Activated CD4-positive, CD25-positive, alpha-beta regulatory T cell treated with anti-CD3 and anti-CD28 coated beads, Interleukin-2, amount 50 U/mL, for 16 hours (primary cell): ENCODE data around the gene SH3BP5L.
"Not testable (repeated sequence)": the region's sequence is repeated elsewhere in the genome, so short reads cannot be mapped to it uniquely, and the experiment has no call there.

Source experiments
- DNase-seq: peaks from one replicate; pipeline ENCODE4 v3.0.0-alpha.2; 2020; ENCODE audit warnings: low read depth, low spot score

The SH3BP5L gene

DNA sequence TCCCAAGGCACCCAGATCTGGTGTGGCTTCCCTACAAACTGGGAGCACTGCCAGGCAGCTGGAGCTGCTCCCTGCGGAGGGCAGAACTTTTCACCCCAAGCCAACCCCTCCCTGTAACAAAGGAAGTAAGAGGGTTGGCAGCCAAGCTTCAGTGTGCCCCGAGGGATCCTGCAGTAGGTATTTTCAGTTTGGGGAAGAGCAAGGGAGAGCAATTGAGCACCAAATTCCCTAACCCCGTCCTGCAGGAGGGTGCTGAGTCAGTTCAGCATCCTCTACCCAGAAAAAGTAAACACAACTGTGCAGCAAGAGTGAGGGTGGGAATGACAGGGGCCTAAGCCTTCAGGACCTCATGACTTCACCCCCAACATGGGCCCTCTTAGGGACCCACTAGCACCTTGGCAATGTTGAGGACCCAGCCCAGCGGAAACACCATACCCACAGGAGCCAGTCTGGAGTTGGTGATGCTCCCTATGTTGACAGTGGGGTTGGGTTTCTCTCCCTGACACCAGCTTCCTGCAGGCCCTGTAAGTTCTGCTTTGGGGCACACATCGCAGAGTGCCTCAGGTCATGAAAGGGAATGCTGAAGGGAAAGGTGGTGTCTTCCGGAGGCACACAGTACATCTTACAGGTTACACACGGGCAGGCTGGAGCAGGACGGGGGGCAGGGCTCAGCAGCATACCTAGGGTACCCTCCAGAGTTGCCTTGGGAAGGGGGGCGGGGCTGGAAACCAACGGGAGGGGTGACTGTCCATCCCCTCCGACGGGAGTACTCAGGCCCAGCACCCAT, 14.8 kb downstream of the SH3BP5L start:
- DNase-seq, result no peak

DNA sequence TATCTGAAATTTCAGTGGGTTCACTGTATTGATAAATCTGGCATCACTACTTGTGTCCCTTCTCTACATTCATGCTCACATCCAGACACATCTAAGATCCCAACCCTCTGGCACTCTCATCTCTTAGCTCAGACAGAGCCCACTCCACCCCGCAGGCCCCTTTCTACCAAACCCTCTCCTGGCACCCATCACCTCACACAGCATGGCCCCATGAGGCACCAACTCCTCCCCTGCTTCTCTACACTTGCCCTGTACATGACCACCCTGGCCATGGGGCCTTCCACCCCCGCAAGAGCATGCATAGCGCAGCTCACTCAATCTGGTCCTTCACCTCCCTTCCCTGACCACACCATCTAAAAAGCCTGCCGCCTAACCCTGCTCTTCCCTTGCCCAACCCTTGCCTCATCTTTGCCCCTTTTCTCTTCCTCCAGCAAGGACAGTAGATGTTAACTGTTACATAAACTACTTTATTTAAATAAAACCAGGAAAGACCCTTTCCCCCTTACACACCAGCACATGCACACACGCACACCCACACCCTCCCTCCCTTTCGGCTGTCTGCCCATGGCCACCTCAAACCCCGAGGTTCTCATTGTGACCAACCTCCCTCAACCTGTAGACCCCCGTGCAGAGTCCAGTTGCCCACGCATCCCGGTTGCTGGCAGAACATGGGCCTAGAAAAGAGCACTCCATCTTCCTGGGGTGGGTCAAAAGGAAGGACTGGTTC, 15.6 kb downstream of the SH3BP5L start:
- no peak for DNase-seq

GRCh38 chr1:248808876-248809275, 16.8 kb downstream of the SH3BP5L start:
- DNase-seq, result no peak

GRCh38 chr1:248807067-248807737, 18.5 kb downstream of the SH3BP5L start:
- DNase-seq, result no peak

- DNase-seq, result no peak
Observed at GRCh38 chr1:248805876-248806275, 19.8 kb downstream of the SH3BP5L start.

GRCh38 chr1:248804771-248805681, 20.7 kb downstream of the SH3BP5L start:
- no peak for DNase-seq

- not testable (repeated sequence) for DNase-seq
Observed at GRCh38 chr1:248803501-248803900, 22.2 kb downstream of the SH3BP5L start.

DNA sequence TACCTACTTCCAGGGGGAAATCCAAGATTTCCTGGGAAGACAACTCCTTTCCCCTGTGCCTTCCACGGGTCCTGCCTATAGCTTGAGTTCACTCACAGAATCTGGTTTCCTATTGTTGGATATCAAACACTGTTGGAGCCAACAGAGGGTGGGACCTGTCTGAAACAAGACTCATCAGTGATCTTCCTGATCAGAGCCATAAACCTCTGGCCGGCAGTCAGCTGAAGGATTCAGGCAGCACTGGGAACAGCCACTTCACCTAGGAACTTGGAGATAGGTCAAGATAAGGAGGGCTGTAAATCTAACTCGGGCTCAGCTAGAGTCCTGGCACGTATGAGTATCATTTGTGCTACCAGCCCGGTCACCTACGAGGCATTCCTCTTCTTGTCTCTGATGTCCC, 23.3 kb downstream of the SH3BP5L start:
- DNase-seq, result no peak

DNA sequence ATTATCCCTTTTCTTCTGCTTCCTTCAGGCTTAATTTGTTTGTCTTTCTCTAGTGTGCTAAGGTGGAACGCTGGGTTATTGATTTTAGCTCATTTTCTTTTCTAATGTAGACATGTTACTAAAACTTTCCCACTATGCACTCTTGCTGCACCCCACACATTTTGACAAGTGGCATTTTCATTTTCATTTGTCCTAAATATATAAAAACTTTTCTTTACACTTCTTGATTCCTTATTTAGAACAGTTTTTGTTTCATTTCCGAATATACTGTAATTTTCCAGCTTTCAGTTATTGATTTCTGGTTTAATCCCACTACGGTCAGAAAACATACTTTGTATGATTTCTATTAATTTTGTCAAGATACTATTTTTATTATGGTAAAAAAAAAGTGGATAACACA, 25.3 kb downstream of the SH3BP5L start:
- no peak for DNase-seq

DNA sequence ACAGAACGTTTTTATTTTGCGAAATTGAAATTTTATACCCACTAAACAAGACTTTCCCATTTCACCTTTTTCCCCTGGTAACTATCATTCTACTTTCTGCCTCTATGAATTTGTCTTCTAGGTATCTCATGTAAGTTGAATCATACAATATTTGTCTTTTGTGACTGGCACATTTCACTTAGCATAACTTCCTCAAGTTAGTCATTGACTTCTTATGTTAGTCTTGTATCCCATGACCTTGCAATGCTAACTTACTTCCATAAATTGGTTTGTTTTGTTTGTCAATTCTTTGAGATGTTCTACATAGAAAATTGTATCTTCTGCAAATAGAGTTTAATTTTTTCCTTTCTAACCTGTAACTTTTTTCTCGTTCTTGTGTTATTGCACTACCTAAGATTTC, 26.9 kb downstream of the SH3BP5L start:
- DNase-seq, result no peak

DNA sequence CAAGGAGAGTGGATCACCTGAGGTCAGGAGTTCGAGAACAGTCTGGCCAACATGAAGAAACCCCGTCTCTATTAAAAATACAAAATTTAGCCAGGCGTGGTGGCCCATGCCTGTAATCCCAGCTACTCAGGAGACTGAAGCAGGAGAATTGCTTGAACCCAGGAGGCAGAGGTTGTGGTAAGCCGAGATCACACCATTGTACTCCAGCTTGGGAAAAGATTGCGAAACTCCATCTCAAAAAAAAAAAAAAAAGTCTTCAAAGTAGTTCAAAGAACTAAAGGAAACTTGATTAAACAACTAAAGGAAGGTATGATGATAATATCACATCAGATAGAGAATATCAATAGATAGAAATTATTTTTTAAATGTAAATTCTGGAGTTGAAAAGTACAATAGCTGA, 31.1 kb downstream of the SH3BP5L start:
- DNase-seq, result not testable (repeated sequence)

DNA sequence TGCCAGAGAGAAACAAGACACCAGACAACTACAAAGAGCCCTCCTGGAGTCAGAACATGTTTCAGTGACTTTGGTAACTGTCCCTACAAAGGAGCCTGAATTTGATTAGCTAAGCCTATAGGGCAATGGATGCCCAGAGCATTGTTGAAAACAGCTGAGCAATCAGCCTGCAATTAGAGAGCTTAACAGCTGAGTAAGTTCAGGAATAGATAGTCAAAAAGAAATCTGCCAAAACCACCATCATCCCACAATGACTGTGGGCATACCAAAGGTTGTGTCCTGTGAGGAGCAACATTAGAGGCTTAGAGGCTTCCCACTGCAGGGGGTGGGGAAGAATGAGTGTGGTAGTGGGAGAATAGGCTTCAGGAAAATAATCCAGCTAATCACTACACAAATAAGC, 32.1 kb downstream of the SH3BP5L start:
- no peak for DNase-seq

- DNase-seq, result no peak
Observed at GRCh38 chr1:248792342-248792741, 33.4 kb downstream of the SH3BP5L start.

DNA sequence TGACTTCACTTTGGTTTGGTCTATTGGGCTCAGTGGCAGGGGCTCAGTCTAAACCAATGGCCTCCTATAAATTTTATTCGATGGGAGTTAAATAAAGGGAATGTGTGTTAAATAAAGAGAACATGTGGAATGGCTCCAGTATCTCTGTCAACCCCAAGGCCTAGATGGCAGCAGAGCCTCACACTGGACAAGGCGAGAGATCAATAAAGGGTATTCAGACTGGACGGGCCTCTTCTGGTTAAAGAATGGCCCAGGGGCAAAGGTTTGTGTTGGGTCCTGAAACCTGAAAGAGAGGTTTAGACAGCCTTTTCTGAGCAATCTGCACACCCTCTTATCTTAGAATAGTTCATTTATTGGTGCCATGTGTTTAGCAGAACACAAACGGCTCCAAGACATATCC, 34.7 kb downstream of the SH3BP5L start:
- no peak for DNase-seq

GRCh38 chr1:248790456-248790855, 35.3 kb downstream of the SH3BP5L start:
- no peak for DNase-seq

DNA sequence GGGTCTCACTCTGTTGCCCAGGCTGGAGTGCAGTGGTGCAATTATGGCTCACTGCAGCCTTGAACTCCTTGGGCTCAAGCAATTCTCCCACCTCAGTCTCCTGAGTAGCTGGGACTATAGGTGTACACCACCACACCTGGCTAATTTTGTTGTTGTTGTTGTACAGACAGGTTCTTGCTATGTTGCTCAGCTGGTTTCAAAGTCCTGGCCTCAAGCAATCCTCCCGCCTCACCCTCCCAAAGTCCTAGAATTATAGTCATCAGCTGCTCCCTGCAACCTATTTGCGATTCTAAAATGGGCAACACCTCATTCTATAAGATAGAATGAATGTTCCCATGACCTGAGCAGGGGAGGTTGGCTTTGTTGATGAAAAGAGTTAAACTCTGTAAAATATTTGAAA, 36.4 kb downstream of the SH3BP5L start:
- DNase-seq, result not testable (repeated sequence)

GRCh38 chr1:248788327-248788726, 37.4 kb downstream of the SH3BP5L start:
- DNase-seq, result no peak

DNA sequence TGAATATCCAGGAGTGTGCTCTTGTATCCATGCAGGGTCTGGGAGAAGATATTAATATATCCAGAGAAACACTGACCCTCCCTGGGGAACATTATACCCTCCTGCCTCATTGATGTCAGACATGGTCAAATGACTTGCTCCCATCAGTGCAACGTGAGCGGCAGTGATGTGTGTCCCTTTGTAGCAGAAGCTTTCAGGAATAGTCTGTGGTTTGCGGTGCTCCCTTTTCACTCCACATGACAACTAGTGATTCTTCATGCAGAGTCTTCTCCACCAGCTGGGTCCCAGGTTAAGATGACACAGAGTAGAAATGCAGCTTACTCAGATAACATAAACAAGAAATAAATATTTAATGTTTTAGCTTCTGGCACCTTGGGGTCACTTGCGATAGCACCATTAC, 38.3 kb downstream of the SH3BP5L start:
- DNase-seq, result no peak

GRCh38 chr1:248786156-248786555, 39.6 kb downstream of the SH3BP5L start:
- no peak for DNase-seq

GRCh38 chr1:248783367-248783766, 42.3 kb downstream of the SH3BP5L start:
- DNase-seq, result no peak

DNA sequence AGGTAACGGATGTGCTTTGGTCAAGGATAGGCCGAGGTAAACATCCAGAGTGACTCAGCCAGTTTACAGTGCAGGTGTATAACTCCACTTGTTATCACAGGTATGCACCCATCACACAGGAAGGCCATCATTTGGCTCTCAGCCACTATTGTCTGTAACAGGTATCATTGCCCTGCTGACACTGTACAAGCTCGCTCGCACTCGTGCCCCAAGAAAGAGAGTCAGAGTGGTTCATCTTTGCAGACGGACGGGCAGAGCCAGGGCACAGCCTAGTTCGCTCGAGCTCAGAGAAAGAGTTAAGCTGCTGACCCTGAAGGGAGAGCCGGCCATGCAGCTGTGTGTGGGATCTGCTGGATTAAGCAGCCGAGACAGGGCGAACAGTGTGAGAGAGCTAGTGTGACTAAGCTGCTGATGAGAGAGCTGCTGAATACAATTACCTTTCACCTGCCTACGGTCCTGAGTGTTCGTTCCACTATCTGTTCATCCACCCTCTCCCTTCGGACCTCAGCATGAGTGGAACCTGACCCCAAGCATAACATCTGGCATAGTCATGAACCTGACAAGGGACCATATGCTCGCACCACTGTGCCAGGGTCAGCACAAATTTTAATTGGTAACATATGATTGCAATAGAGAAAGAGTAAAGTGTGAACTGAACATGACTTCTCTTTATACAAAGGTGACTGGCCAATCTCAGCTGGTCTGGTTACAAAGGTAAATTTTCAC, 43.1 kb downstream of the SH3BP5L start:
- DNase-seq, result no peak
